Astrocyte (in vitro differentiated cells and primary cell): Measurements from ENCODE around the gene LEMD2.

Experiments
- EZH2 ChIP-seq: IDR thresholded peaks from 2 replicates; pipeline ENCODE4 v1.6.1; 2012; ENCODE audit warnings: mild to moderate bottlenecking, low read length, inconsistent platforms; ENCODE audit not compliant: insufficient read depth
- TF ChIP-seq, protein P1 (sequence below): IDR thresholded peaks from 2 replicates; pipeline ENCODE4 v1.5.1; 2011; ENCODE audit warnings: low read depth, mild to moderate bottlenecking, inconsistent platforms, low read length, moderate library complexity; ENCODE audit not compliant: insufficient read depth

DNA sequence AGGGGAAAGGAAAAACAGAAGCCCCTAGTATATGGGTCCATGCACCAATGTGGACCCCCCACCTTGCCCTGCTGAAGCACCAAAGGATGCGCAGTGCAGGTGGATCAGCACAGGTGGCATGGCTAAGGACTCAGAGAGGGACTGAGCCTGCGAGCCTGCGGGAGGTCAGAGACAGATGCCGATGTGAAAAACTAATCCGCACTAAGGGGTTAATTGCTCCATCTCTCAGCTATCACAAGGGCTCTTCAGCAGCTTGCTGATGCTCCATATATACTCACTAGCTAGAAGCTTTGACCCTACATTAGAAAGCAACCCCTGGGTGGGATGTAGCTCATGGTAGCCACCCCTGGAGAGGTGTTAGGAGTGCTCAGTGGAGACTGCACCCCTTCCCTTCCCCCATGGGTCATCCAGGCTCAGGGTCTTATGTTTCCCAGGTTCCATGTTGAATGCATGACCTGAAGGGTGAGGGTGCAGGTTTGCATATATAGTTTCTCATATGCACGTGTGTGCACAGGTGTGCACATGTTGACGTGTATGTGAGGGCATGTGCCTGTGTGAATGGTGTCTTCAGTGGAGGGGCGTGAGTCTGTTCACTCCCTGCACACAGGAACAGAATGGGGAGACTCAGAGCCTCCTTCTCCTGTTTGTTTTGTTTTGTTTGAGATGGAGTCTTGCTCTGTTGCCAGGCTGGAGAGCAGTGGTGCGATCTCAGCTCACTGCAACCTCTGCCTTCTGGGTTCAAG is 28.9 kb downstream of the LEMD2 start:
- TF ChIP-seq, protein P1, sequence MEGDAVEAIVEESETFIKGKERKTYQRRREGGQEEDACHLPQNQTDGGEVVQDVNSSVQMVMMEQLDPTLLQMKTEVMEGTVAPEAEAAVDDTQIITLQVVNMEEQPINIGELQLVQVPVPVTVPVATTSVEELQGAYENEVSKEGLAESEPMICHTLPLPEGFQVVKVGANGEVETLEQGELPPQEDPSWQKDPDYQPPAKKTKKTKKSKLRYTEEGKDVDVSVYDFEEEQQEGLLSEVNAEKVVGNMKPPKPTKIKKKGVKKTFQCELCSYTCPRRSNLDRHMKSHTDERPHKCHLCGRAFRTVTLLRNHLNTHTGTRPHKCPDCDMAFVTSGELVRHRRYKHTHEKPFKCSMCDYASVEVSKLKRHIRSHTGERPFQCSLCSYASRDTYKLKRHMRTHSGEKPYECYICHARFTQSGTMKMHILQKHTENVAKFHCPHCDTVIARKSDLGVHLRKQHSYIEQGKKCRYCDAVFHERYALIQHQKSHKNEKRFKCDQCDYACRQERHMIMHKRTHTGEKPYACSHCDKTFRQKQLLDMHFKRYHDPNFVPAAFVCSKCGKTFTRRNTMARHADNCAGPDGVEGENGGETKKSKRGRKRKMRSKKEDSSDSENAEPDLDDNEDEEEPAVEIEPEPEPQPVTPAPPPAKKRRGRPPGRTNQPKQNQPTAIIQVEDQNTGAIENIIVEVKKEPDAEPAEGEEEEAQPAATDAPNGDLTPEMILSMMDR: no peak
- TF ChIP-seq EZH2: no peak
